SU-DHL-6 (cell line): ENCODE data around the gene ICA1.

ENCODE experiments used
- H2AFZ ChIP-seq: fragments of 200-600 bp; sonication (generic); 2 replicates; pipeline ENCODE4 v1.6.1; 2014; ENCODE audit warnings: low read depth, mild to moderate bottlenecking, moderate library complexity, mixed read lengths, antibody characterized with exemption, low read length; ENCODE audit not compliant: severe bottlenecking
- H3F3A ChIP-seq: fragments of 200-600 bp; shearing (Covaris generic); 2 replicates; pipeline ENCODE4 v1.6.0; 2016; ENCODE audit warnings: antibody characterized with exemption, mild to moderate bottlenecking; ENCODE audit not compliant: insufficient read depth
- H3K27ac ChIP-seq: fragments of 200-600 bp; sonication (generic); 2 replicates; pipeline ENCODE4 v1.5.1; 2016; ENCODE audit warnings: low read depth, mild to moderate bottlenecking, low read length, moderate library complexity, mixed read lengths
- H3K27me3 ChIP-seq: fragments of 200-600 bp; sonication (generic), shearing (Covaris generic); 2 replicates; pipeline ENCODE4 v1.6.0; 2014; ENCODE audit warnings: mild to moderate bottlenecking, low read length
- H3K36me3 ChIP-seq: fragments of 200-600 bp; sonication (generic); 2 replicates; pipeline ENCODE4 v1.6.1; 2014; ENCODE audit warnings: mild to moderate bottlenecking, low read length, mixed read lengths
- H3K4me2 ChIP-seq: fragments of 300-600, 200-600 bp; shearing (Covaris generic), sonication (generic); 2 replicates; pipeline ENCODE4 v1.6.0; 2014; ENCODE audit warnings: low read length, low read depth, mild to moderate bottlenecking; ENCODE audit not compliant: poor library complexity, severe bottlenecking
- H3K4me3 ChIP-seq: fragments of 200-600 bp; sonication (generic); 2 replicates; pipeline ENCODE4 v1.5.1; 2014; ENCODE audit warnings: antibody characterized with exemption, low read length, mild to moderate bottlenecking, mixed read lengths; ENCODE audit not compliant: insufficient read depth, poor library complexity, severe bottlenecking
- H3K79me2 ChIP-seq: fragments of 200-600 bp; sonication (generic); 2 replicates; pipeline ENCODE4 v1.6.1; 2014; ENCODE audit warnings: mild to moderate bottlenecking, low read length, moderate library complexity; ENCODE audit not compliant: insufficient read depth
- H3K9ac ChIP-seq: fragments of 200-600 bp; sonication (generic); 2 replicates; pipeline ENCODE4 v1.7.0; 2014; ENCODE audit warnings: mild to moderate bottlenecking, low read length
- H3K9me2 ChIP-seq: fragments of 200-600 bp; sonication (generic); replicated peaks from 2 replicates; pipeline ENCODE4 v1.6.1; 2014; ENCODE audit warnings: low read length; ENCODE audit not compliant: insufficient read depth
- H3K9me3 ChIP-seq: fragments of 200-600 bp; sonication (generic); 2 replicates; pipeline ENCODE4 v1.6.1; 2014; ENCODE audit warnings: low read length, mixed read lengths; ENCODE audit not compliant: insufficient read depth
- H4K20me1 ChIP-seq: fragments of 200-600 bp; sonication (generic); 2 replicates; pipeline ENCODE4 v1.6.1; 2014; ENCODE audit warnings: low read depth, mild to moderate bottlenecking, antibody characterized with exemption, low read length, moderate library complexity, mixed read lengths
- CTCF ChIP-seq: fragments of 200-600 bp; sonication (generic); IDR thresholded peaks from one replicate; pipeline ENCODE4 v1.5.1; 2017; ENCODE audit warnings: antibody characterized with exemption, mild to moderate bottlenecking, low read length, moderate library complexity; ENCODE audit not compliant: insufficient read depth, poor library complexity, severe bottlenecking
- EZH2phosphoT487 ChIP-seq: fragments of 200-600 bp; sonication (generic), shearing (Covaris generic); conservative IDR thresholded peaks from 2 replicates; pipeline ENCODE4 v1.6.1; 2018; ENCODE audit warnings: mild to moderate bottlenecking, antibody characterized with exemption, low read length, moderate library complexity, mixed read lengths

ICA1 gene

GRCh38 chr7:8258734-8259133 lies 3.2 kb downstream of the ICA1 start:
- Histone ChIP-seq H3K4me3 (no peak overlapping the region), H3F3A (no peaks in the 10 kb centered on the region), H4K20me1 (no peaks in the 10 kb centered on the region), H3K27me3 (no peaks in the 10 kb centered on the region), H3K9me3 (no peaks in the 10 kb centered on the region), H3K9me2 (no peaks in the 10 kb centered on the region), H3K36me3 (no peaks in the 10 kb centered on the region), H2AFZ (no peak overlapping the region), H3K9ac (no peak overlapping the region), H3K27ac (no peak overlapping the region), H3K79me2 (no peaks in the 10 kb centered on the region), H3K4me2 (no peak overlapping the region)
- TF ChIP-seq CTCF (no peak), EZH2phosphoT487 (no peak)

GRCh38 chr7:8258166-8258565 lies 3.8 kb downstream of the ICA1 start:
- no peaks in the 10 kb centered on the region for H4K20me1 ChIP-seq
- no peaks in the 10 kb centered on the region for H3K79me2 ChIP-seq
- H3K4me2 ChIP-seq = no peak overlapping the region
- H3K27ac ChIP-seq = no peak overlapping the region
- no peaks in the 10 kb centered on the region for H3F3A ChIP-seq
- no peak for TF ChIP-seq CTCF
- no peak for TF ChIP-seq EZH2phosphoT487
- H3K4me3 ChIP-seq = no peak overlapping the region
- H3K36me3 ChIP-seq = no peaks in the 10 kb centered on the region
- no peaks in the 10 kb centered on the region for H3K27me3 ChIP-seq
- no peaks in the 10 kb centered on the region for H3K9me2 ChIP-seq
- no peak overlapping the region for H2AFZ ChIP-seq
- no peak overlapping the region for H3K9ac ChIP-seq
- H3K9me3 ChIP-seq = no peaks in the 10 kb centered on the region

GRCh38 chr7:8255680-8256655 lies 6.0 kb downstream of the ICA1 start:
- Histone ChIP-seq H2AFZ (no peak overlapping the region), H3K9me2 (no peaks in the 10 kb centered on the region), H3K4me2 (no peak overlapping the region), H3F3A (no peaks in the 10 kb centered on the region), H3K27ac (no peak overlapping the region), H3K9me3 (no peaks in the 10 kb centered on the region), H3K9ac (no peak overlapping the region), H4K20me1 (no peaks in the 10 kb centered on the region), H3K27me3 (no peaks in the 10 kb centered on the region), H3K4me3 (no peak overlapping the region), H3K79me2 (no peaks in the 10 kb centered on the region), H3K36me3 (no peaks in the 10 kb centered on the region)
- TF ChIP-seq CTCF = no peak
- no peak for TF ChIP-seq EZH2phosphoT487
